CD4-positive, alpha-beta memory T cell (primary cell): ENCODE data around the gene NFATC2IP. TPM values are rescaled to one million over a fixed set of nuclear protein-coding genes. Genes with fewer than 3 reads are reported as not detected.
"Not testable (repeated sequence)": the region's sequence is repeated elsewhere in the genome, so short reads cannot be mapped to it uniquely, and the experiment has no call there.

ENCODE experiments used
- CTCF ChIA-PET: fragments of 350-600 bp; sonication (Branson Sonifier 250); formaldehyde crosslinking; loops from one replicate; lab custom pipeline; 2021; ENCODE audit warnings: inconsistent platforms; ENCODE audit not compliant: partially characterized antibody; lab: Charles Lee
- POLR2A ChIA-PET: fragments of 350-600 bp; sonication (Branson Sonifier 250); formaldehyde crosslinking; loops from one replicate; lab custom pipeline; 2021; ENCODE audit not compliant: partially characterized antibody; lab: Charles Lee
- DNase-seq, 5 donors: peaks; one replicate each; pipeline versions ENCODE4 v3.0.0 to v3.0.0-alpha.2; 2020 to 2022; ENCODE audit warnings: mixed read lengths in 1 of 5
- H3K27ac ChIP-seq: one replicate; pipeline ENCODE4 v1.7.0; 2013; ENCODE audit warnings: low read depth, low read length
- H3K27me3 ChIP-seq: 2 replicates; pipeline ENCODE4 v1.7.0; 2013; ENCODE audit warnings: mild to moderate bottlenecking, low read length, moderate library complexity; ENCODE audit not compliant: insufficient read depth
- H3K36me3 ChIP-seq: 2 replicates; pipeline ENCODE4 v1.7.0; 2013; ENCODE audit warnings: mild to moderate bottlenecking, low read length, moderate library complexity; ENCODE audit not compliant: insufficient read depth
- H3K4me1 ChIP-seq: 2 replicates; pipeline ENCODE4 v1.7.0; 2013; ENCODE audit warnings: mild to moderate bottlenecking, low read length, moderate library complexity; ENCODE audit not compliant: insufficient read depth
- H3K4me3 ChIP-seq, 2 donors: one replicate each; pipeline ENCODE4 v1.7.0; 2013; ENCODE audit warnings: low read length in 2 of 2, mild to moderate bottlenecking in 1 of 2
- H3K9me3 ChIP-seq, 2 donors: one replicate each; pipeline ENCODE4 v1.7.0; 2013; ENCODE audit warnings: low read length in 2 of 2, control low read depth in 1 of 2; ENCODE audit not compliant: control insufficient read depth in 1 of 2
- H3K27ac Mint-ChIP-seq, 7 donors: one replicate each; pipeline ENCODE4 v1.8.0; 2020 to 2021; ENCODE audit warnings: mixed read lengths in 7 of 7, mild to moderate bottlenecking in 6 of 7, inconsistent platforms in 3 of 7, moderate library complexity in 3 of 7
- H3K27me3 Mint-ChIP-seq, 2 donors: one replicate each; pipeline ENCODE4 v1.8.0; 2020 to 2021; ENCODE audit warnings: mixed read lengths in 2 of 2
- H3K36me3 Mint-ChIP-seq, 2 donors: one replicate each; pipeline ENCODE4 v1.8.0; 2020 to 2021; ENCODE audit warnings: mixed read lengths in 2 of 2, inconsistent platforms in 1 of 2, mild to moderate bottlenecking in 1 of 2
- H3K4me1 Mint-ChIP-seq, 4 donors: one replicate each; pipeline ENCODE4 v1.8.0; 2020 to 2021; ENCODE audit warnings: mixed read lengths in 4 of 4, mild to moderate bottlenecking in 1 of 4
- H3K4me3 Mint-ChIP-seq, 8 donors: one replicate each; pipeline ENCODE4 v1.8.0; 2020 to 2021; ENCODE audit warnings: mixed read lengths in 8 of 8, mild to moderate bottlenecking in 7 of 8, moderate library complexity in 6 of 8, inconsistent platforms in 3 of 8
- H3K9me3 Mint-ChIP-seq, 8 donors: one replicate each; pipeline ENCODE4 v1.8.0; 2020 to 2021; ENCODE audit warnings: mixed read lengths in 8 of 8, mild to moderate bottlenecking in 5 of 8, inconsistent platforms in 3 of 8, moderate library complexity in 1 of 8
- intact Hi-C: fragments of 100-400 bp; cut with micrococcal nuclease; formaldehyde crosslinking; loops from one replicate; pipeline ENCODE4 v1.15.1; 2023
- polyA plus RNA-seq, 2 donors: library from polyadenylated mRNA; unstranded; fragments of 300-500 nt; fragmentation: Illumina TruSeq; gene quantifications; one replicate each; pipeline ENCODE4 v1.2.3, GENCODE V29; 2021
- total RNA-seq, 2 experiments: library from RNA; stranded (reverse); gene quantifications; one replicate each; pipeline ENCODE4 v1.2.3, GENCODE V29; 2021

Gene NFATC2IP
- total and polyA plus RNA-seq, 4 experiments from 2014 or later = 29.3 to 115 (median 67.4) TPM

- Mint-ChIP-seq H3K9me3 (peaks cover 0 to 2% (median 0%) of the 10 kb centered on the region in 8 donors), H3K4me3 (no peak overlapping the region), H3K27ac (no peak overlapping the region), H3K36me3 (no peaks in the 10 kb centered on the region), H3K27me3 (no peaks in the 10 kb centered on the region), H3K4me1 (peaks cover 2 to 12% (median 6%) of the 10 kb centered on the region in 4 donors)
- CTCF ChIA-PET = interaction anchor here (0.7 to 1.5 kb wide), 2 partner anchors 9 to 22 kb away, joined by 3 to 6 read pairs; no protein-coding TSS in a partner anchor
- no peak overlapping the region for H3K27ac ChIP-seq
- no peak for DNase-seq
- H3K9me3 ChIP-seq = no peaks in the 10 kb centered on the region
- H3K4me3 ChIP-seq = no peak overlapping the region
- intact Hi-C loops = no loop called here
- no peaks in the 10 kb centered on the region for H3K36me3 ChIP-seq
- H3K4me1 ChIP-seq = no peaks in the 10 kb centered on the region
- POLR2A ChIA-PET = interaction anchor here (0.9 to 7.9 kb wide), 3 partner anchors 8 to 26 kb away, joined by 4 to 79 read pairs (median 6); partner anchors contain the start of gene LAT
- H3K27me3 ChIP-seq = no peaks in the 10 kb centered on the region
Observed at GRCh38 chr16:28999577-28999976, 48.8 kb downstream of the NFATC2IP start.

- CTCF ChIA-PET = interaction anchor here (1.5 kb wide), 1 partner anchor 23 kb away, joined by 6 read pairs; no protein-coding TSS in a partner anchor
- no peaks in the 10 kb centered on the region for H3K36me3 ChIP-seq
- Mint-ChIP-seq H3K27me3 (no peaks in the 10 kb centered on the region), H3K27ac (no peak overlapping the region), H3K9me3 (peaks cover 0 to 2% (median 0%) of the 10 kb centered on the region in 8 donors), H3K36me3 (no peaks in the 10 kb centered on the region), H3K4me1 (peaks cover 2 to 15% (median 7%) of the 10 kb centered on the region in 4 donors), H3K4me3 (no peak overlapping the region)
- no peaks in the 10 kb centered on the region for H3K27me3 ChIP-seq
- no peaks in the 10 kb centered on the region for H3K4me1 ChIP-seq
- no peaks in the 10 kb centered on the region for H3K9me3 ChIP-seq
- H3K4me3 ChIP-seq = no peak overlapping the region
- POLR2A ChIA-PET = interaction anchor here (0.9 to 7.9 kb wide), 3 partner anchors 7 to 26 kb away, joined by 4 to 79 read pairs (median 6); partner anchors contain the start of gene LAT
- DNase-seq = no peak
- no peak overlapping the region for H3K27ac ChIP-seq
- intact Hi-C loops = no loop called here
Observed at GRCh38 chr16:29000019-29000418, 49.3 kb downstream of the NFATC2IP start.

- H3K9me3 ChIP-seq, H3K4me3 Mint-ChIP-seq, H3K27me3 Mint-ChIP-seq, H3K27me3 ChIP-seq, DNase-seq, intact Hi-C loops, H3K36me3 Mint-ChIP-seq, H3K4me3 ChIP-seq, H3K9me3 Mint-ChIP-seq, H3K27ac ChIP-seq, H3K36me3 ChIP-seq: not testable (repeated sequence)
- ChIA-PET CTCF (interaction anchor here (1.5 kb wide), 1 partner anchor 18 kb away, joined by 3 read pairs; no protein-coding TSS in a partner anchor), POLR2A (interaction anchor here (7.9 kb wide), 1 partner anchor 16 kb away, joined by 79 read pairs; the partner anchor contains the start of gene LAT)
- peaks cover 30% of the 10 kb centered on the region for H3K4me1 ChIP-seq
- Mint-ChIP-seq H3K27ac (peak overlapping the region in 3 of 7 donors; percentile 57 to 62 (median 61)), H3K4me1 (peaks cover 17 to 40% (median 30%) of the 10 kb centered on the region in 4 donors)
Observed at GRCh38 chr16:29004496-29005139, 53.9 kb downstream of the NFATC2IP start.

- peak overlapping the region in 1 of 2 donors; percentile 29 for H3K4me3 ChIP-seq
- peaks cover 58% of the 10 kb centered on the region for H3K4me1 ChIP-seq
Observed at GRCh38 chr16:29007730-29008593, 57.2 kb downstream of the NFATC2IP start.

GRCh38 chr16:29009050-29009837, 58.5 kb downstream of the NFATC2IP start:
- Histone ChIP-seq H3K4me1 (peaks cover 70% of the 10 kb centered on the region), H3K27ac (peak overlapping the region; percentile 40), H3K4me3 (peak overlapping the region; percentile 29 to 44), H3K9me3 (no peaks in the 10 kb centered on the region), H3K27me3 (no peaks in the 10 kb centered on the region), H3K36me3 (no peaks in the 10 kb centered on the region)
- peaks cover 36 to 75% (median 56%) of the 10 kb centered on the region in 4 donors for H3K4me1 Mint-ChIP-seq
- peaks cover 0 to 4% (median 0%) of the 10 kb centered on the region in 8 donors for H3K9me3 Mint-ChIP-seq
- ChIA-PET POLR2A (interaction anchor here (0.8 to 2.7 kb wide), 11 partner anchors 12 to 35 kb away, joined by 3 to 92 read pairs (median 11); partner anchors contain the start of genes LAT and SPNS1), CTCF (interaction anchor here (0.6 to 4.1 kb wide), 6 partner anchors 10 to 35 kb away, joined by 3 to 18 read pairs (median 6); partner anchors contain the start of genes LAT and SPNS1)
- H3K27me3 Mint-ChIP-seq = no peaks in the 10 kb centered on the region
- H3K27ac Mint-ChIP-seq = peak overlapping the region; percentile 83 to 99 (median 93)
- peak overlapping the region; percentile 68 to 93 (median 78) for H3K4me3 Mint-ChIP-seq
- H3K36me3 Mint-ChIP-seq = no peaks in the 10 kb centered on the region
- intact Hi-C loops = no loop called here
- DNase-seq = no peak

More at GRCh38 chr16:29007730-29008593, 57.2 kb downstream of the NFATC2IP start:
- peak; percentile 64 to 84 (median 70) for DNase-seq
- intact Hi-C loops = no loop called here
- H3K27me3 ChIP-seq = no peaks in the 10 kb centered on the region
- POLR2A ChIA-PET = interaction anchor here (0.5 to 2.7 kb wide), 16 partner anchors 9 to 1400 kb away, joined by 3 to 92 read pairs (median 4); partner anchors contain the start of genes LAT, RABEP2, SPNS1 and ZNF771
- CTCF ChIA-PET = interaction anchor here (0.6 to 4.1 kb wide), 7 partner anchors 9 to 1850 kb away, joined by 3 to 18 read pairs (median 4); partner anchors contain the start of genes LAT and SPNS1
- no peaks in the 10 kb centered on the region for H3K36me3 Mint-ChIP-seq
- H3K27me3 Mint-ChIP-seq = no peaks in the 10 kb centered on the region
- H3K9me3 Mint-ChIP-seq = peaks cover 0 to 4% (median 0%) of the 10 kb centered on the region in 8 donors
- H3K9me3 ChIP-seq = no peaks in the 10 kb centered on the region
- H3K27ac Mint-ChIP-seq = peak overlapping the region; percentile 83 to 99 (median 96)
- peaks cover 30 to 63% (median 46%) of the 10 kb centered on the region in 4 donors for H3K4me1 Mint-ChIP-seq
- no peaks in the 10 kb centered on the region for H3K36me3 ChIP-seq
- peak overlapping the region; percentile 10 to 89 (median 77) for H3K4me3 Mint-ChIP-seq
- H3K27ac ChIP-seq = peak overlapping the region; percentile 12

- intact Hi-C loops = no loop called here
- H3K27me3 ChIP-seq = no peaks in the 10 kb centered on the region
- H3K9me3 ChIP-seq = no peaks in the 10 kb centered on the region
- peaks cover 76% of the 10 kb centered on the region for H3K4me1 ChIP-seq
- ChIA-PET CTCF (interaction anchor here (1.9 to 2.5 kb wide), 2 partner anchors 32 to 36 kb away, joined by 8 to 13 read pairs; partner anchors contain the start of gene SPNS1), POLR2A (interaction anchor here (0.8 to 2.6 kb wide), 6 partner anchors 11 to 36 kb away, joined by 3 to 23 read pairs (median 6); partner anchors contain the start of gene LAT)
- no peaks in the 10 kb centered on the region for H3K36me3 ChIP-seq
- DNase-seq = no peak
- peak overlapping the region; percentile 83 to 99 (median 93) for H3K27ac Mint-ChIP-seq
- peaks cover 38 to 79% (median 59%) of the 10 kb centered on the region in 4 donors for H3K4me1 Mint-ChIP-seq
- H3K9me3 Mint-ChIP-seq = peaks cover 0 to 4% (median 0%) of the 10 kb centered on the region in 8 donors
- peak overlapping the region in 4 of 8 donors; percentile 68 to 93 (median 77) for H3K4me3 Mint-ChIP-seq
- no peaks in the 10 kb centered on the region for H3K27me3 Mint-ChIP-seq
- no peaks in the 10 kb centered on the region for H3K36me3 Mint-ChIP-seq
- H3K27ac ChIP-seq = peak overlapping the region; percentile 40
- no peak overlapping the region for H3K4me3 ChIP-seq
Observed at GRCh38 chr16:29009838-29010166, 59.1 kb downstream of the NFATC2IP start.
